Measurements from ENCODE around the gene WDFY3. TPM values are rescaled to one million over a fixed set of nuclear protein-coding genes. Genes with fewer than 3 reads are reported as not detected.

The WDFY3 gene
- 1 to 10 TPM in 1 of 2 donors, under 1 TPM in 1; 0.38 to 1.3 TPM for total RNA-seq

GRCh38 chr4:84966382-84967242 lies at the start of gene WDFY3:
Gene WDFY3, minus strand, starts transcription at chr4:84966690. Its CDS starts 106,099 bp downstream, at chr4:84860591.
- no peaks in the 10 kb centered on the region for H3K36me3 Mint-ChIP-seq (ENCODE audit: insufficient read depth in 2 of 2)
- H3K27me3 Mint-ChIP-seq (ENCODE audit: low read depth) = peaks cover 30% of the 10 kb centered on the region
- H3K9me3 Mint-ChIP-seq = no peaks in the 10 kb centered on the region
- DNase-seq = peak in 1 of 2 donors; percentile 10
- no peak within 1 kb of the TSS for H3K27ac Mint-ChIP-seq
- peaks cover 12% of the 10 kb centered on the region for H3K4me1 Mint-ChIP-seq (ENCODE audit: low read depth)
- peak; percentile 50 to 60 for ATAC-seq (replicated peaks in 1 of 2)
- peak within 1 kb of the TSS; percentile 92 to 95 for H3K4me3 Mint-ChIP-seq

- Mint-ChIP-seq H3K4me3 (no peak overlapping the region), H3K27ac (no peak overlapping the region), H3K4me1 (ENCODE audit: low read depth) (no peaks in the 10 kb centered on the region), H3K9me3 (no peaks in the 10 kb centered on the region), H3K27me3 (ENCODE audit: low read depth) (no peaks in the 10 kb centered on the region), H3K36me3 (ENCODE audit: insufficient read depth in 2 of 2) (no peaks in the 10 kb centered on the region)
- no peak for DNase-seq
- no peak for ATAC-seq (replicated peaks in 1 of 2)
Observed at GRCh38 chr4:85005865-85006377, 39.4 kb upstream of the WDFY3 start.

GRCh38 chr4:85000343-85000742 lies 33.9 kb upstream of the WDFY3 start:
- Mint-ChIP-seq H3K4me1 (ENCODE audit: low read depth) (no peaks in the 10 kb centered on the region), H3K27me3 (ENCODE audit: low read depth) (no peaks in the 10 kb centered on the region), H3K4me3 (no peak overlapping the region), H3K9me3 (peaks cover 1 to 7% of the 10 kb centered on the region in 2 donors), H3K36me3 (ENCODE audit: insufficient read depth in 2 of 2) (no peaks in the 10 kb centered on the region), H3K27ac (no peak overlapping the region)
- ATAC-seq (replicated peaks in 1 of 2) (no peak), DNase-seq (no peak)

- no peaks in the 10 kb centered on the region for H3K27me3 Mint-ChIP-seq (ENCODE audit: low read depth)
- H3K9me3 Mint-ChIP-seq = peaks cover 1 to 9% of the 10 kb centered on the region in 2 donors
- DNase-seq = no peak
- H3K4me1 Mint-ChIP-seq (ENCODE audit: low read depth) = no peaks in the 10 kb centered on the region
- H3K4me3 Mint-ChIP-seq = no peak overlapping the region
- H3K36me3 Mint-ChIP-seq (ENCODE audit: insufficient read depth in 2 of 2) = no peaks in the 10 kb centered on the region
- no peak overlapping the region for H3K27ac Mint-ChIP-seq
- ATAC-seq (replicated peaks in 1 of 2) = no peak
Observed at GRCh38 chr4:84995386-84995785, 28.9 kb upstream of the WDFY3 start.

GRCh38 chr4:84994280-84994679 lies 27.8 kb upstream of the WDFY3 start:
- peaks cover 1 to 9% of the 10 kb centered on the region in 2 donors for H3K9me3 Mint-ChIP-seq
- H3K4me3 Mint-ChIP-seq = no peak overlapping the region
- no peaks in the 10 kb centered on the region for H3K27me3 Mint-ChIP-seq (ENCODE audit: low read depth)
- no peaks in the 10 kb centered on the region for H3K36me3 Mint-ChIP-seq (ENCODE audit: insufficient read depth in 2 of 2)
- H3K4me1 Mint-ChIP-seq (ENCODE audit: low read depth) = no peaks in the 10 kb centered on the region
- H3K27ac Mint-ChIP-seq = no peak overlapping the region
- DNase-seq (no peak), ATAC-seq (replicated peaks in 1 of 2) (no peak)

- ATAC-seq (replicated peaks in 1 of 2) (no peak), DNase-seq (no peak)
- no peak overlapping the region for H3K27ac Mint-ChIP-seq
- H3K4me1 Mint-ChIP-seq (ENCODE audit: low read depth) = no peaks in the 10 kb centered on the region
- H3K36me3 Mint-ChIP-seq (ENCODE audit: insufficient read depth in 2 of 2) = no peaks in the 10 kb centered on the region
- no peak overlapping the region for H3K4me3 Mint-ChIP-seq
- peaks cover 0 to 1% of the 10 kb centered on the region in 2 donors for H3K9me3 Mint-ChIP-seq
- no peaks in the 10 kb centered on the region for H3K27me3 Mint-ChIP-seq (ENCODE audit: low read depth)
Observed at GRCh38 chr4:84985952-84986351, 19.5 kb upstream of the WDFY3 start.

- no peaks in the 10 kb centered on the region for H3K36me3 Mint-ChIP-seq (ENCODE audit: insufficient read depth in 2 of 2)
- H3K4me1 Mint-ChIP-seq (ENCODE audit: low read depth) = no peaks in the 10 kb centered on the region
- no peak for DNase-seq
- no peak overlapping the region for H3K4me3 Mint-ChIP-seq
- no peak overlapping the region for H3K27ac Mint-ChIP-seq
- no peak for ATAC-seq (replicated peaks in 1 of 2)
- H3K9me3 Mint-ChIP-seq = no peaks in the 10 kb centered on the region
- H3K27me3 Mint-ChIP-seq (ENCODE audit: low read depth) = peaks cover 9% of the 10 kb centered on the region
Observed at GRCh38 chr4:84977396-84977795, 10.9 kb upstream of the WDFY3 start.

- Mint-ChIP-seq H3K36me3 (ENCODE audit: insufficient read depth in 2 of 2) (no peaks in the 10 kb centered on the region), H3K4me3 (no peak overlapping the region), H3K27me3 (ENCODE audit: low read depth) (peaks cover 14% of the 10 kb centered on the region), H3K4me1 (ENCODE audit: low read depth) (no peaks in the 10 kb centered on the region), H3K9me3 (no peaks in the 10 kb centered on the region), H3K27ac (no peak overlapping the region)
- DNase-seq (no peak), ATAC-seq (replicated peaks in 1 of 2) (no peak)
Observed at GRCh38 chr4:84973856-84974255, 7.4 kb upstream of the WDFY3 start.

- peak in 1 of 2 donors; percentile 32 for ATAC-seq (replicated peaks in 1 of 2)
- H3K4me3 Mint-ChIP-seq = no peak overlapping the region
Observed at GRCh38 chr4:84971319-84971932, 4.9 kb upstream of the WDFY3 start.

GRCh38 chr4:84968925-84969324 lies 2.4 kb upstream of the WDFY3 start:
- Mint-ChIP-seq H3K4me1 (ENCODE audit: low read depth) (peaks cover 12% of the 10 kb centered on the region), H3K27me3 (ENCODE audit: low read depth) (peaks cover 30% of the 10 kb centered on the region), H3K27ac (no peak overlapping the region), H3K36me3 (ENCODE audit: insufficient read depth in 2 of 2) (no peaks in the 10 kb centered on the region), H3K9me3 (no peaks in the 10 kb centered on the region), H3K4me3 (no peak overlapping the region)
- ATAC-seq (replicated peaks in 1 of 2) (no peak), DNase-seq (no peak)

More at GRCh38 chr4:84971319-84971932, 4.9 kb upstream of the WDFY3 start:
- Mint-ChIP-seq H3K9me3 (no peaks in the 10 kb centered on the region), H3K4me1 (ENCODE audit: low read depth) (peaks cover 11% of the 10 kb centered on the region), H3K27ac (no peak overlapping the region), H3K27me3 (ENCODE audit: low read depth) (peaks cover 37% of the 10 kb centered on the region), H3K36me3 (ENCODE audit: insufficient read depth in 2 of 2) (no peaks in the 10 kb centered on the region)
- no peak for DNase-seq

- Mint-ChIP-seq H3K27ac (no peak overlapping the region), H3K9me3 (no peaks in the 10 kb centered on the region), H3K4me3 (peak overlapping the region; percentile 92 to 95), H3K27me3 (ENCODE audit: low read depth) (peaks cover 30% of the 10 kb centered on the region), H3K36me3 (ENCODE audit: insufficient read depth in 2 of 2) (no peaks in the 10 kb centered on the region), H3K4me1 (ENCODE audit: low read depth) (peaks cover 12% of the 10 kb centered on the region)
- no peak for DNase-seq
- no peak for ATAC-seq (replicated peaks in 1 of 2)
Observed at GRCh38 chr4:84967243-84967690, 777 bp upstream of the WDFY3 start.

GRCh38 chr4:84965553-84966381 lies 723 bp downstream of the WDFY3 start:
- Mint-ChIP-seq H3K4me3 (peak overlapping the region; percentile 37 to 47), H3K4me1 (ENCODE audit: low read depth) (peaks cover 12% of the 10 kb centered on the region), H3K27me3 (ENCODE audit: low read depth) (peaks cover 30% of the 10 kb centered on the region), H3K9me3 (no peaks in the 10 kb centered on the region), H3K27ac (no peak overlapping the region), H3K36me3 (ENCODE audit: insufficient read depth in 2 of 2) (no peaks in the 10 kb centered on the region)
- peak in 1 of 2 donors; percentile 3 for DNase-seq
- peak; percentile 36 to 60 for ATAC-seq (replicated peaks in 1 of 2)

All from activated T-cell treated with anti-CD3 and anti-CD28 coated beads, Interleukin-2, amount 50 U/mL, for 72 hours (primary cell).